GM12875 (cell line): Measurements from ENCODE around the gene CDC26.

Source experiments
- H3K4me3 ChIP-seq: one replicate; pipeline ENCODE4 v1.5.1; 2011; ENCODE audit warnings: low read depth, low read length, control low read depth
- TF ChIP-seq, protein P1 (sequence below): IDR thresholded peaks from 2 replicates; pipeline ENCODE4 v1.5.1; 2011; ENCODE audit warnings: low read depth, mild to moderate bottlenecking, control low read depth, inconsistent platforms, low read length, moderate library complexity, borderline replicate concordance; ENCODE audit not compliant: insufficient read depth

CDC26 gene

DNA sequence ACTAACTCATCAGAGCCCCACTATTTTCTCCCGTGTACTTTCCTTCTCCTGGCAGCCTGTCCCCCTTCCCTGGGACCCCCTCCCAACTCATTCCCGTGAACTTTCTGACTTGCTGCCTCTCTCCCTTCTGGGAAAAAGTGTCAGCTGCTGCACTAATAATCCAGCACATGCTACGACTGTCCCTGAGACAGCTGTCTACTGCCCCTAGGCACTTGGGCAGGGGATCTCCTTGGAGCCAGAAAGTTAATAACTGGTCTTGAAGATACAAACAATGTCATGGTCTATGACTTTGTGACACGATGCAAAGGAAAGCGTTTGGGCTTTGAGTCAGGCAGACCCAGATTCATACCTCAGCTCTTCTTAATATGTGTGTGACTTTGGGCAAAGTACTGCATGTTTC is 37.9 kb upstream of the CDC26 start:
- H3K4me3 ChIP-seq = no peak overlapping the region
- TF ChIP-seq, protein P1, sequence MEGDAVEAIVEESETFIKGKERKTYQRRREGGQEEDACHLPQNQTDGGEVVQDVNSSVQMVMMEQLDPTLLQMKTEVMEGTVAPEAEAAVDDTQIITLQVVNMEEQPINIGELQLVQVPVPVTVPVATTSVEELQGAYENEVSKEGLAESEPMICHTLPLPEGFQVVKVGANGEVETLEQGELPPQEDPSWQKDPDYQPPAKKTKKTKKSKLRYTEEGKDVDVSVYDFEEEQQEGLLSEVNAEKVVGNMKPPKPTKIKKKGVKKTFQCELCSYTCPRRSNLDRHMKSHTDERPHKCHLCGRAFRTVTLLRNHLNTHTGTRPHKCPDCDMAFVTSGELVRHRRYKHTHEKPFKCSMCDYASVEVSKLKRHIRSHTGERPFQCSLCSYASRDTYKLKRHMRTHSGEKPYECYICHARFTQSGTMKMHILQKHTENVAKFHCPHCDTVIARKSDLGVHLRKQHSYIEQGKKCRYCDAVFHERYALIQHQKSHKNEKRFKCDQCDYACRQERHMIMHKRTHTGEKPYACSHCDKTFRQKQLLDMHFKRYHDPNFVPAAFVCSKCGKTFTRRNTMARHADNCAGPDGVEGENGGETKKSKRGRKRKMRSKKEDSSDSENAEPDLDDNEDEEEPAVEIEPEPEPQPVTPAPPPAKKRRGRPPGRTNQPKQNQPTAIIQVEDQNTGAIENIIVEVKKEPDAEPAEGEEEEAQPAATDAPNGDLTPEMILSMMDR = no peak

DNA sequence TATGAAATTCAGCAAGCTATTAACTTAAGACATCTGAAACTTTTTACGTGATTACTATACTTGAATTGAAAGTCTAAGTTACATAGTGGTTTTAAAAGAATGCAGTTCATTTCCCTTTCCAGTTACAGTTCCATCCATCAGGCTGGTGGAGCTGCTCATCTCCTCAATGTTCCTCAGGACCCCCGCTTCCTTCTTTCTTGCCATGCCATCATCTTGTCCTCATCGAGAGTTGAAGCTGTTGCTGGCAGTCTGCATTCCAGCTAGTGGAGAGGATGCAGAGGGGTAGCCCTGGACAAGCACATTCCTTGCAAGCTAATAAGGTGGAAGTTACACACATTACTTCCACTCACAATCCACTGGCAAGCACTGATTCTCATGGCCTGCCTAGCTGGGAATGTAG is 36.6 kb upstream of the CDC26 start:
- H3K4me3 ChIP-seq = no peak overlapping the region
- TF ChIP-seq, protein P1 = no peak

DNA sequence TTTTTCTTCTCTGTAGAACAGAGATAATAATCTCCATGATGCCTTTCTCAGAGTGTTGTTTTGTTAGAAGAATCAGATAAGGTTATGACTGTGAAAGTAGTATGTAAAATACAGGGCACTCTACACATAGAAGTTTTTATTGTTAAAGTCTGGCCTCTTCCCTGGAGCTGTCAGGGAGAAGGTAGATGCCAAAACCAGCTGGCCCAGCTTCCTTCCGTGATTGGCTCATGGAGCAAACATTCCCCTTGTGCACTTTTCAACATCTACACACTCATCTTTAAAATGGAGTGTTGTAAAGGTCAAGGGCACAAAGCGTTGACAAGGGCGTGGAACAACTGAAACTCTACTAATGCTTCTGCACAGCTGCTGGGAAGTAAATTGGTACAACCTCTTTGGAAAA is 35.2 kb upstream of the CDC26 start:
- H3K4me3 ChIP-seq = no peak overlapping the region
- TF ChIP-seq, protein P1 = no peak

DNA sequence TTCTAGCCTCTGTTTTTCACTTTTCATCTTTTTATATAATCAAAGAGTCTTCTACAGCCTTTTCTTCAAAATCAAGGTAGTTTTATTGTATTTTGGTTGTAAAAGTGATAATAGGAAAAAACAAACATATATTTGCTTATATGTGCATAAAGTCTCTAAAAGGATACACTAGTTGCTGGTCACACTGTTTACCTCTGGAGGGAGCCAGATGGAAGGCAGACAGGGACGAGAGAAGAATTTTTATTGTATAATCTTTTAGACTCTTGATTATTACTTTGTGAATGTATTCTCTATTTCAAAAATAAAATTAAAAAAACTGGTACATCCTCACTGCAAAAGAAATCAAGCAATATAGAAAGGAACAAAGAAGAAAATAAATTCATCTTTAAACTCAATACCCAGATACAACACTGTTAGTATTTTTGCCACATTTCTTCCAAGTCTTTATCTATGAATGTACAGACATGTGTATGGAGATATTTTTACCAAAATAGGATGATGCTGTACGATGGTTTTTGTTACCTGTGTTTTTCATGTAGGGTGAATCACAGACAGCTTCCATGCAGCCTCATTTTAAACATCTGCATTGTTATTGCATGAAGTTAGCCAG is 33.9 kb upstream of the CDC26 start:
- TF ChIP-seq, protein P1 = peak; percentile 45; the same call in 1 of the 2 replicates
- H3K4me3 ChIP-seq = no peak overlapping the region

DNA sequence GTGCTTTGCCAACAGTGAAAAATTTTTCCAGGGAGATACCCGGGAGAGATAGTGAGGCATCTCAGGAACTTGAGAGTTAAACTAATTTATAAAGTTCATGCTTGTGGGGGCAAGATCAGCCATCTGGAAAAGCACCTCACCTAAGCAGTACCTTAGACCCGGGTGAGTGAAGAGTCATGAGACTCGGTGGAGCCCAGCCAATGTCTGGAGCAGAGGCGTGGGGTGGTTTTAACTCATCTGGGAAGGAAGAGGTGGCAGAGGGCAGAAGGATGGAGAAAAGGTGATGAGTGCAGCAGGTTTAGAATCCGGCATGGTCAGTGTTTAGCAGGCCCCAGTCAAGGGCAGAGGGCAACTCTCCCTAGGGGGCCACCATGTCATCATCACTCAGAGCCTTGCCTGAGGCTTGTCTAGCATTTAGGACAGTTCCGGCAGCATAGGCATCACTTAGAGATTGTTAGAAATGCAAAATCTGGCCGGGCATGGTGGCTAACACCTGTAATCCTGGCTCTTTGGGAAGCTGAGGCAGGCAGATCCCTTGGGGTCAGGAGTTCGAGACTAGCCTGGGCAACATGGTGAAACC is 32.1 kb upstream of the CDC26 start:
- H3K4me3 ChIP-seq = no peak overlapping the region
- TF ChIP-seq, protein P1 = no peak

DNA sequence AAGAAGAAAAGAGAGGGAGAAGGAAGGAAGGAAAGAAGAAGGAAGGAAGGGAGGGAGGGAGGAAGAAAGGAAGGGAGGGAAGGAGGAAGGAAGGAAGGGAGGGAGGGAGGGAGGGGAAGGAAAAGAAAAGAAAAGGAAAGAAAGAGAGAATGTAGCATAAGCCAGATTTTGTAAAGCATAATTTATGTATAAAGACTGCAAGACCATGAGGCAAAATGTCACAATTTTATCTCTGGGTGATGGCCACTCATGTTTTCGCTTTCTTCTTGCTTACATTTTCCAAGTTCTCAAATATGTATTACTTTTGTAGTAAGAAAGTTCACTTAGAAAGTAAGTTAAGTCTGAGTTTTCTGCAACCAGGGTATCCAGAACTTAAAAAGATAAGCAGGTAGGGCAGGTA is 31.2 kb upstream of the CDC26 start:
- TF ChIP-seq, protein P1 = no peak
- no peak overlapping the region for H3K4me3 ChIP-seq

DNA sequence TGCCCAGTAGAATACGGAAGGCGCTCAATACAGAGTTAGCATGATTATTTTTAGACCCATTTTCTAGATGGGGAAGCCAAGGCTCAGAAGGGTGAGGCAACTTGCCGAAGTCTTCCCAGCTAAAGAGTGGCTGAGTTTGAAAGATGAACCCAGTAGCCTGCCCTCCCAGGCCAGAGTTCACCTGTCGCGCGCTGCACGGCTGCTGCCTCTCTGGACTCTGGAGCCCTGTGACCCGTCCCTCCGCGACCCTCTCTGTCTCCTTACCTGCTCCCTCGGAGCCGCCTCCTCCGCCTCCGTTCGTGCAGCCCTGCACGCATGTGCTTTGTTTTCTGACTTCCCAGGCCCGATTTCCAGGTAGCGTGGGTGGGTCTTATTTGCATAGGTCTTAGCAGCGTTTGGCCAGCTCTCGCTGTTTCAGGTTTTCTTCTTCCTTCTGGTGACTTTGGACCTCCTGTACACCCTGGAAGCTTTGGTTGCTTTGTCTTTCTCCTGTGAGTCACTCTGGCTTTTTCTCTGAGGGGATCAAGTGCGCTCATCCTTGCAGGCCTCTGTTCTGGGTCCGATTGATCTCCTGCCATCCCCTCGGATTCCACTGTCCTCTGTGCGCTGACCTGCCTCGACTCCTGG is 27.5 kb upstream of the CDC26 start, which contains the start of gene RNF183:
RNF183 (minus strand) TSS at position 585 of the 627 bp plus-strand sequence. CDS start 5,192 bp downstream, outside the sequence.
- TF ChIP-seq, protein P1 = no peak
- H3K4me3 ChIP-seq = no peak within 1 kb of the TSS
